GM21619 (cell line): ENCODE measurements around the gene SCGB1C1.

Experiments
- ATAC-seq: cut with Tn5 transposase; IDR thresholded peaks from one replicate; pipeline ENCODE4 v1.9.1; 2021; ENCODE audit not compliant: unreplicated experiment

Gene SCGB1C1

GRCh38 chr11:204587-205109, 11.8 kb downstream of the SCGB1C1 start:
- no peak for ATAC-seq

GRCh38 chr11:205221-206001, 12.5 kb downstream of the SCGB1C1 start:
- no peak for ATAC-seq

DNA sequence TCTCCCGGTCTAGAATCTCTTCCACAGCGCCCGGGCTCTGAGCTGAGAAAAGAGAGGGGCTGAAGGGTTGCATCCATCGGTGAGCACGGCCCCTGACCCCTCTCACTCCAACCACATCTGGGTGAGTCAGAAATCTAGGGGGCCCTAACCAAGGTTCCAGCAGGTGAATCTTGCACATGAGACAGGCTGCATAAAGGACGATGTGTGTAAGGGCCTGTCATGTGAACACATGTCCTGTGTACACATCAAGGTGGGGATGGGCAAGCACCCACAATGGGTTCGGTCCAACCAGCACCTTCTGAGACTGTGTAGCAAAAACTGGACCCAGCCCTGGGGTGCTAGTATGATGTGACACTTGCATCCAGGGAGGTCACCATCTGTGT, 13.1 kb downstream of the SCGB1C1 start:
- ATAC-seq: no peak

- no peak for ATAC-seq
Measured at GRCh38 chr11:206526-207207, 13.8 kb downstream of the SCGB1C1 start.

DNA sequence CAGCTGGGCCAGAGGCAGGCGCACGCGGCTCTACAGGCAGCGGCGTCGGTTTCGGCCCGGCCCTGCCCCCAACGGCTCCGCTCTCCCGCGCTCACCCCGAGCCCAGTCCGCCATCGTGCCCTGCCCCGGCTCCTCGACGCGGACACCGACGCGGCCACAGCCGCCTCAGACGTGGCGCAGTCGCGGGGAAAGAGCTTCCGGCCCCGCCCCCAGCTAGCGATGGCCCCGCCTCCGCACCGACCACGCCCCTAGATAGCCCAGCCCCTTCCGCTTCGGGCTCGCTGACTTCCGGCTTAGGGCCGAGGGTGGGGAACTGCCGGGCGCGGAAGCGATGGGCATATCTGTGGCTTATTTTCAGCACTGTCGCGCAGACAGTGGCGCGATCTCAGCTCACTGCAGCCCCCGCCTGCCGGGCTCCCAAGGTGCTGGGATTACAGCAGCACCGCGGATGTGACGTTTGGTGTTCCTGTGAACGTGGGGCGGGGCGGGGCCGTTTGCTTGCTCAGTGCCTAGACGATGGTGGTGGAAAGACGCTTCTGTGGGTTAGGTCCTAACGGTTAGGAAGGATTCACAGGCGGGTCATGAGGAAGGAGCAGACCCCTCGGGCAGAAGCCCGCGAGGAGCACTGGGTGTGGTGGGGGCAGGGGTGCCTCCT, 14.5 kb downstream of the SCGB1C1 start, which contains the start of the genes BET1L and RIC8A:
Gene BET1L (minus strand): TSS at position 192 of the 655 bp plus-strand sequence. CDS start 78 bp downstream, at position 114.
Gene RIC8A (plus strand): TSS at position 501 of the 655 bp plus-strand sequence. CDS start 1,147 bp downstream, outside the sequence.
- peak; percentile 71 for ATAC-seq

DNA sequence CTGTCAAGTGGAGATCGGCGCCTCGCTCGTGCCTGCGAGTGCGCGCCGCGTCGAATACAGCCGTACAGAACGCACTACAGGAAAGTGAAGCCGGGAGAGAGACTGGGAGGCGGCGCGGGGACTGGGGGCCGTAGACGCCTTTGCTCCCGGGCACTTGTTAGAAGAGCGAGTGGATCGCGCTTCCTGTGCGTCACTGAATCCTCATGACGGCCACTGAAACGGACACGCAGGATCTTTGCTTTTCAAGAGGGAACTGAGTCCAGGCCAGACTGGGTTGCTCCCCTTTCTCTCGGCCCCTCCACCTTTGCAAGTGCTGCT, 14.9 kb downstream of the SCGB1C1 start:
- ATAC-seq: no peak

GRCh38 chr11:208181-208916, 15.5 kb downstream of the SCGB1C1 start:
- peak; percentile 36 for ATAC-seq

- ATAC-seq: no peak
Measured at GRCh38 chr11:208917-209260, 16.0 kb downstream of the SCGB1C1 start.

- ATAC-seq: no peak
Measured at GRCh38 chr11:209275-210121, 16.6 kb downstream of the SCGB1C1 start.

DNA sequence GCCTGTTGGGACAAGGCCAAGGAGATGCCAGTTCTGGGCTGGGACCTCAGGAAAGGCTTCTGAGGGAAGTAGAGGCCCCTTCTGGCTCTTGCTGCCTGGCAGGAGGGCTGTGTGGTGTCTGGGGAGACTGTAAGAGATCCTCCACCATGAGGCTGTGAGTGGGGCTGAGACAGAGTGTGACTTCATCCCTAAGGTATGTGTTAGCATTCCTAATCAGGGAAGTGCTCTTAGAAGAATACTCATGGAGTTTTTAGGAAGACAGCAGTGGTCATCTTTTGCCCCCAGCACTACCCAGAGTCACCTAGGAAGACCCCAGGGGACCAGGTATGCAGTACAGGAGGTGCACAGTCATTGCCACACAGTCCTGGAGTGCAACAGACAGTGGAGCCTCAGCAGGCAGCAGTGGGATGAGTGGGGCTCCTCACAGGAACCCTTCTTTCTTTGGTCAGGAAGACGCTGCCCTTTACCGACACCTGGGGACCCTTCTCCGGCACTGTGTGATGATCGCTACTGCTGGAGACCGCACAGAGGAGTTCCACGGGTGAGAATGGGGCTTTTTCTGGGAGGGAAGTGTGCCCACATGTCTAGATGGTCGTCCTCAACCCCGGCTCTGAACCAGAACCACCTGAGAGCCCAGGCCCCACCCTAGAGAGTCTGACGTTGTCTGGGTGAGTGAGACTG, 17.4 kb downstream of the SCGB1C1 start:
- ATAC-seq: no peak

GRCh38 chr11:210803-211180, 17.9 kb downstream of the SCGB1C1 start:
- ATAC-seq: no peak

- ATAC-seq: no peak
Measured at GRCh38 chr11:211295-211694, 18.4 kb downstream of the SCGB1C1 start.

DNA sequence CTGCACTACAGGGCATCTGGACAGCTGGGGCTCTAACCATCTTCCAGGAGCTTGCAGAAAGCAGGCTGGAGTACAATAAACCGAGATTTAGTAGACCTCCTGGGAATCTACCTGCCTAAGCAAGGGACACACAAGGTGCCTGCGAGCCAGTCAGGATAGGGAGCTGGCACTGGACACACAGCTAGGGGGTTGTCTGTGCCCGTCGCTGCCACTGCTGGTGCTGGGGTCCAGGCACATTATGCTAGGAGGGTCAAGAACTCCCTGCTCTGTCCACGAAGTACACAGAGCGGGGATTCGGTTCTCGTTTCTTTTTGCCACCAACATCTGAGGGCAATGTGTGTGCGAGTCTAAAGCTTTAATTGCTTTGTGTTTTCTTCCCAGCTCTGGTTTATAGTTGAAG, 18.9 kb downstream of the SCGB1C1 start:
- no peak for ATAC-seq

DNA sequence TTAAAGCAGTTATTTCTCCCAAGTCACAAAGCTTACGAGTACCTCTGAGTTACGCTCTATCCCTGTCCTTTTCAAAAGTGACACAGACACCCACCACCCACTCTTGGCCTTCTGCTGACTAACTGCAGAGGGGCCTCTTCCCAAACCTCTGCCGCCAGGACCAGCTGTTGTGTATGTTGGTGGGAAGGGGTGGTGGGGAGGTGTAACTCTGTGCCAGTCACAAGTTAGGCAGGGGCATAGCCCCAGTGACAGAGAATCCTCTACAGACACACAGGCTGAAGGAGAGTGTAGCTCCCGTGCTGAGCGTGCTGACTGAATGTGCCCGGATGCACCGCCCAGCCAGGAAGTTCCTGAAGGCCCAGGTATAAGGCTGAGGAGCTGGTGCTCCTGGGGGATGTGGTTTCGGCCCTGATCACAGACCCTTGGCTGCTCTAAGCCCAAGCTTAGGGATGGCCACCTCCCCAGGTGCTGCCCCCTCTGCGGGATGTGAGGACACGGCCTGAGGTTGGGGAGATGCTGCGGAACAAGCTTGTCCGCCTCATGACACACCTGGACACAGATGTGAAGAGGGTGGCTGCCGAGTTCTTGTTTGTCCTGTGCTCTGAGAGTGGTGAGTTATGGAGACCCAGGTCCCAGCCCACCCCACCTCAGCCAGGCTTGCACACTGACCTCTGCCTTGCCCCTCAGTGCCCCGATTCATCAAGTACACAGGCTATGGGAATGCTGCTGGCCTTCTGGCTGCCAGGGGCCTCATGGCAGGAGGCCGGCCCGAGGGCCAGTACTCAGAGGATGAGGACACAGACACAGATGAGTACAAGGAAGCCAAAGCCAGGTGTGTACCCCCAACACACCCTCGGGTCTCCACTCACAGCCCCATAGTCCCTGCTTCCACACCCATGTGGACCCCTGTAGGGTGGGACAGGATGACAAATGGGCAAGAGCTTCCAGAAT, 19.5 kb downstream of the SCGB1C1 start:
- ATAC-seq: no peak

GRCh38 chr11:213111-213510, 20.2 kb downstream of the SCGB1C1 start:
- ATAC-seq: no peak

GRCh38 chr11:214083-214482, 21.2 kb downstream of the SCGB1C1 start:
- ATAC-seq: no peak

DNA sequence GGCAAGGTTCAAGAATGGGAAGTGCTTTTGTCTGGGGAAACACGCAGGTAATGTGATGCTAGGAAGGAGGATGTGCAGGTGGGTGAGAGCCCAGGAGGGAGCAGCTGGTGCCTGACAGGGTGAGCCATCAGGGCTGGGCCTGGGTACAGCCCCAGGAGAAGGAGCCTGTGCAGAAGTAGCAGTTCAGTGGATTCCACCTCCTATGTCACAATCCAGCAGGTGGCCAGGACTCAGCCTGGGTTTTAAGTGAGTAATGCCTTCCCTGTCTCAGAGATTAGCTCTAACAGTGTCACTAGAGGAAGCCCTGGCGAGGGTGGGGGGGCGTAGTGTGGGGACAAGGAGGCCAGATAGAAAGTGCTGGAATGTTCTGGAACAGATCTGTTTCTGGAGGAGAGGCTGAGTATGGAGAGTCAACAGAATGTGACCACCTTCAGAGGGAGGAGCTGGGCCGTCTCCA, 22.7 kb downstream of the SCGB1C1 start:
- no peak for ATAC-seq
